ENCODE data around the gene FBXL22. TPM values are rescaled to one million over a fixed set of nuclear protein-coding genes. Genes with fewer than 3 reads are reported as not detected.
"Not testable (repeated sequence)": the region's sequence is repeated elsewhere in the genome, so short reads cannot be mapped to it uniquely, and the experiment has no call there.

Gene FBXL22
- total and polyA plus RNA-seq, 10 donors, result 0.13 to 1.7 (median 0.93) TPM

- Histone ChIP-seq H3K4me3 (no peak overlapping the region), H3K36me3 (peaks cover 0 to 66% (median 47%) of the 10 kb centered on the region in 6 donors), H3K27ac (no peak overlapping the region), H3K27me3 (replicated peaks in 1 of 7) (no peaks in the 10 kb centered on the region), H3K9me3 (peaks cover 0 to 4% (median 0%) of the 10 kb centered on the region in 8 donors), H3K4me1 (peaks cover 4 to 10% (median 6%) of the 10 kb centered on the region in 6 donors)
- DNase-seq, result no peak
- intact Hi-C loops (cut with DNase I; ENCODE audit: low total_unique reads), result no loop called here
- WGBS, 5 donors, result 89 to 99% (median 96%) methylated on average over 3 of the region's 3 CpGs
- TF ChIP-seq CTCF (IDR thresholded peaks at IDR 0.05 in 8 of 11, conservative IDR thresholded peaks at IDR 0.05 in 3 of 11) (no peak), POLR2A (IDR thresholded peaks at IDR 0.05) (no peak), POLR2AphosphoS5 (IDR thresholded peaks at IDR 0.05) (no peak)
Observed at GRCh38 chr15:63615935-63616334, 18.7 kb downstream of the FBXL22 start.

- WGBS, 5 donors, result 97 to 99% (median 97%) methylated on average over 4 of the region's 4 CpGs
- H3K4me3 ChIP-seq; H3K27ac ChIP-seq; intact Hi-C loops (cut with DNase I; ENCODE audit: low total_unique reads); DNase-seq; H3K9me3 ChIP-seq; H3K27me3 ChIP-seq (replicated peaks in 1 of 7); H3K4me1 ChIP-seq: not testable (repeated sequence)
- peaks cover 0 to 64% (median 44%) of the 10 kb centered on the region in 6 donors for H3K36me3 ChIP-seq
Observed at GRCh38 chr15:63617147-63617546, 20.0 kb downstream of the FBXL22 start.

- 88 to 99% (median 98%) methylated on average over 2 to 3 of the region's 3 CpGs for WGBS, 5 donors
- H3K27ac ChIP-seq; H3K9me3 ChIP-seq; H3K4me1 ChIP-seq; H3K4me3 ChIP-seq; DNase-seq; intact Hi-C loops (cut with DNase I; ENCODE audit: low total_unique reads); H3K27me3 ChIP-seq (replicated peaks in 1 of 7): not testable (repeated sequence)
- peaks cover 0 to 64% (median 44%) of the 10 kb centered on the region in 6 donors for H3K36me3 ChIP-seq
Observed at GRCh38 chr15:63617627-63618026, 20.4 kb downstream of the FBXL22 start.

GRCh38 chr15:63620760-63621159 is 23.6 kb downstream of the FBXL22 start:
- H3K36me3 ChIP-seq, result peaks cover 4 to 64% (median 52%) of the 10 kb centered on the region in 6 donors
- H3K4me3 ChIP-seq; H3K27ac ChIP-seq; H3K4me1 ChIP-seq; intact Hi-C loops (cut with DNase I; ENCODE audit: low total_unique reads); DNase-seq; H3K9me3 ChIP-seq; H3K27me3 ChIP-seq (replicated peaks in 1 of 7): not testable (repeated sequence)
- 100% methylated on average over 2 of the region's 2 CpGs; no CpG with 5 or more reads in 4 of the 5 donors for WGBS, 5 donors

GRCh38 chr15:63623232-63623969 is 26.2 kb downstream of the FBXL22 start:
- peaks cover 4 to 73% (median 68%) of the 10 kb centered on the region in 6 donors for H3K36me3 ChIP-seq
- no peaks in the 10 kb centered on the region for H3K9me3 ChIP-seq
- no peak overlapping the region for H3K4me3 ChIP-seq
- 94 to 98% (median 96%) methylated on average over 8 of the region's 8 CpGs for WGBS, 5 donors
- no peak overlapping the region for H3K27ac ChIP-seq
- intact Hi-C loops (cut with DNase I; ENCODE audit: low total_unique reads), result no loop called here
- no peak for DNase-seq
- H3K27me3 ChIP-seq (replicated peaks in 1 of 7), result no peaks in the 10 kb centered on the region
- no peak for TF ChIP-seq CTCF (IDR thresholded peaks at IDR 0.05 in 8 of 11, conservative IDR thresholded peaks at IDR 0.05 in 3 of 11)
- TF ChIP-seq POLR2AphosphoS5 (IDR thresholded peaks at IDR 0.05), result no peak
- TF ChIP-seq POLR2A (IDR thresholded peaks at IDR 0.05), result no peak
- no peaks in the 10 kb centered on the region for H3K4me1 ChIP-seq
